ENCODE results near the gene CASK.

DNA sequence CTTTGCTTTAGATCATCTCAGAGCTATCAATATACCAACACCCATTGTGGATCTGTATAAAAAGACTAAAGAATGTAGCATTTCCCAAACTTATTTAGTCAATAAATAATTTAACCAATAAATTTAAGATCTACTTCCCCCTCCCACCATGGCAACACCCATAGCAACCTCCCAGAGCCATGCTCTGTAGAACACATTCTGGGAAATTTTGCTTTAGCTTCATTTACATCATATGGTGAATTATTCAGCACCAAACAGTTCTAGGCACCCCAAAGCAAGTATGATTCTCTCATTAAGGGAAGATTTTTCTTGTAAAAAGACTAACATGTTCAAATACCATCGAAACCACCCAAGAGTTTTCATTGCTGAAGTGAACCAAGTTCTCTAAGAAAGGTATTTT, 315.1 kb downstream of the CASK start:
- TF ChIP-seq, protein P1, sequence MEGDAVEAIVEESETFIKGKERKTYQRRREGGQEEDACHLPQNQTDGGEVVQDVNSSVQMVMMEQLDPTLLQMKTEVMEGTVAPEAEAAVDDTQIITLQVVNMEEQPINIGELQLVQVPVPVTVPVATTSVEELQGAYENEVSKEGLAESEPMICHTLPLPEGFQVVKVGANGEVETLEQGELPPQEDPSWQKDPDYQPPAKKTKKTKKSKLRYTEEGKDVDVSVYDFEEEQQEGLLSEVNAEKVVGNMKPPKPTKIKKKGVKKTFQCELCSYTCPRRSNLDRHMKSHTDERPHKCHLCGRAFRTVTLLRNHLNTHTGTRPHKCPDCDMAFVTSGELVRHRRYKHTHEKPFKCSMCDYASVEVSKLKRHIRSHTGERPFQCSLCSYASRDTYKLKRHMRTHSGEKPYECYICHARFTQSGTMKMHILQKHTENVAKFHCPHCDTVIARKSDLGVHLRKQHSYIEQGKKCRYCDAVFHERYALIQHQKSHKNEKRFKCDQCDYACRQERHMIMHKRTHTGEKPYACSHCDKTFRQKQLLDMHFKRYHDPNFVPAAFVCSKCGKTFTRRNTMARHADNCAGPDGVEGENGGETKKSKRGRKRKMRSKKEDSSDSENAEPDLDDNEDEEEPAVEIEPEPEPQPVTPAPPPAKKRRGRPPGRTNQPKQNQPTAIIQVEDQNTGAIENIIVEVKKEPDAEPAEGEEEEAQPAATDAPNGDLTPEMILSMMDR (conservative IDR thresholded peaks at IDR 0.05 in 1 of 2, IDR thresholded peaks at IDR 0.05 in 1 of 2; ENCODE audit: low read depth in 1 of 2, low read length in 2 of 2), result no peak
- no peak for TF ChIP-seq EZH2 (IDR thresholded peaks at IDR 0.05; ENCODE audit: low read length, missing control alignments)

Data from fibroblast of lung (primary cell).